Parathyroid adenoma (tissue), 2 donors: ENCODE measurements around the gene SLC10A7.
A peak's percentile ranks its signal among the peaks of the same experiment; 100 is the strongest.

ENCODE experiments used
- H2AFZ ChIP-seq: fragments of 300-600 bp; sonication (generic); one replicate; pipeline ENCODE4 v1.7.0; 2017; ENCODE audit warnings: antibody characterized with exemption, mild to moderate bottlenecking
- H3K27ac ChIP-seq: fragments of 300-600 bp; sonication (generic); one replicate; pipeline ENCODE4 v1.7.0; 2017
- H3K27me3 ChIP-seq: fragments of 300-600 bp; sonication (generic); one replicate; pipeline ENCODE4 v1.7.0; 2017; ENCODE audit warnings: low read length; ENCODE audit not compliant: control insufficient read depth, insufficient read depth
- H3K36me3 ChIP-seq: fragments of 300-600 bp; sonication (generic); one replicate; pipeline ENCODE4 v1.7.0; 2017; ENCODE audit warnings: low read length; ENCODE audit not compliant: control insufficient read depth, insufficient read depth
- H3K4me1 ChIP-seq: fragments of 300-600 bp; sonication (generic); one replicate; pipeline ENCODE4 v1.7.0; 2017; ENCODE audit warnings: control low read depth
- H3K4me2 ChIP-seq: fragments of 300-600 bp; sonication (generic); one replicate; pipeline ENCODE4 v1.7.0; 2017; ENCODE audit warnings: low read length
- H3K4me3 ChIP-seq: fragments of 300-600 bp; sonication (generic); one replicate; pipeline ENCODE4 v1.7.0; 2017; ENCODE audit warnings: low read depth, low read length
- H3K79me2 ChIP-seq: fragments of 300-600 bp; sonication (generic); one replicate; pipeline ENCODE4 v1.7.0; 2017; ENCODE audit warnings: control low read depth
- H3K9ac ChIP-seq: fragments of 300-600 bp; sonication (generic); one replicate; pipeline ENCODE4 v1.7.0; 2017; ENCODE audit warnings: mild to moderate bottlenecking
- H3K9me3 ChIP-seq: fragments of 300-600 bp; sonication (generic); one replicate; pipeline ENCODE4 v1.7.0; 2017; ENCODE audit warnings: low read length; ENCODE audit not compliant: control insufficient read depth
- TF ChIP-seq, protein P1 (sequence below): fragments of 300-600 bp; sonication (generic); IDR thresholded peaks from one replicate; pipeline ENCODE4 v1.7.0; 2017; ENCODE audit warnings: antibody characterized with exemption, mild to moderate bottlenecking
- donor health status: primary hyperparathyroidism.

The SLC10A7 gene

DNA sequence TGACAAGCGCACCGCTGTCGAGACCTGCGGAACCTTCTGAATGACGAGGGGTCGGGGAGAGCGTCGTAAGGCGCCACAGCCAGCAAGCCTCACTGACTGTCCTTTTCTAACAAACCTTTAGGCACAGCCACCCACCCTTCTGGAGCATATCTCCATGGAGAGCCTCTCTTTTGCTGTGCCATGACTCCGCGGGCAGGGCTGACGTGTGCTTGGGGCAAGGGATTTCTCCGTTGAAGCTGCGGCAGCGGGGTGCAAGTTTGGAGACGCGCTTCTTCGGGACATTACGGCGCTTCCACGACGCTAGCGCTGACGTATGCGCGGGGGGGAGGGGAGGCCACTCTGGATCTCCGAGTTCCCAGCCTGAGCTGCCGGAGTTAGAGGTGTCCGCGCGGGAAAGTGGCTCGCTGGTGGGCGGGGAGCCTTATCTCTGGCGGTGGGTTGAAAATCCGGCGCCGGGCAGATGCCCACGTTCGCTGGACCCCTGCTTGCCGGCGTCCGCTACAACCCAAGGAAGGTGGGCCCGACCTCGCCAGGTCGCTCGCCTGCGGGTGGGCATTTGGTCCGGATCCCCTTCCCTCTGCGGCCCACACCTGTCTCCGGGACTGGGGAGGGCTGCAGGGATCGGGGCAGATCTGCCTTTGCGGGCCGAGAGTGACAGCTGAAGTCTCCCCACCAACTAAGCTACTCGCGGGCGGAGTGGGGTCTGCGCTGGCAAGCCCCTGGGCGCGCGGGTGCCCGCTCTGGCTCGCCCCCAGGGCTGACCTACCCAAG, 543 bp upstream of the SLC10A7 start:
- peak overlapping the region; percentile 96 for H3K4me3 ChIP-seq
- no peaks in the 10 kb centered on the region for H3K4me1 ChIP-seq
- H3K27me3 ChIP-seq = no peaks in the 10 kb centered on the region
- no peaks in the 10 kb centered on the region for H3K9me3 ChIP-seq
- no peaks in the 10 kb centered on the region for H3K36me3 ChIP-seq
- TF ChIP-seq, protein P1, sequence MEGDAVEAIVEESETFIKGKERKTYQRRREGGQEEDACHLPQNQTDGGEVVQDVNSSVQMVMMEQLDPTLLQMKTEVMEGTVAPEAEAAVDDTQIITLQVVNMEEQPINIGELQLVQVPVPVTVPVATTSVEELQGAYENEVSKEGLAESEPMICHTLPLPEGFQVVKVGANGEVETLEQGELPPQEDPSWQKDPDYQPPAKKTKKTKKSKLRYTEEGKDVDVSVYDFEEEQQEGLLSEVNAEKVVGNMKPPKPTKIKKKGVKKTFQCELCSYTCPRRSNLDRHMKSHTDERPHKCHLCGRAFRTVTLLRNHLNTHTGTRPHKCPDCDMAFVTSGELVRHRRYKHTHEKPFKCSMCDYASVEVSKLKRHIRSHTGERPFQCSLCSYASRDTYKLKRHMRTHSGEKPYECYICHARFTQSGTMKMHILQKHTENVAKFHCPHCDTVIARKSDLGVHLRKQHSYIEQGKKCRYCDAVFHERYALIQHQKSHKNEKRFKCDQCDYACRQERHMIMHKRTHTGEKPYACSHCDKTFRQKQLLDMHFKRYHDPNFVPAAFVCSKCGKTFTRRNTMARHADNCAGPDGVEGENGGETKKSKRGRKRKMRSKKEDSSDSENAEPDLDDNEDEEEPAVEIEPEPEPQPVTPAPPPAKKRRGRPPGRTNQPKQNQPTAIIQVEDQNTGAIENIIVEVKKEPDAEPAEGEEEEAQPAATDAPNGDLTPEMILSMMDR = no peak
- peak overlapping the region; percentile 80 for H3K4me2 ChIP-seq
- H3K27ac ChIP-seq = peak overlapping the region; percentile 69
- H3K79me2 ChIP-seq = no peaks in the 10 kb centered on the region
- H3K9ac ChIP-seq = peak overlapping the region; percentile 76
- H2AFZ ChIP-seq = peak overlapping the region; percentile 97

- no peaks in the 10 kb centered on the region for H3K79me2 ChIP-seq
- H2AFZ ChIP-seq = peak overlapping the region; percentile 97
- no peaks in the 10 kb centered on the region for H3K4me1 ChIP-seq
- H3K27me3 ChIP-seq = no peaks in the 10 kb centered on the region
- no peak overlapping the region for H3K9ac ChIP-seq
- peak overlapping the region; percentile 80 for H3K4me2 ChIP-seq
- H3K36me3 ChIP-seq = no peaks in the 10 kb centered on the region
- H3K9me3 ChIP-seq = no peaks in the 10 kb centered on the region
- TF ChIP-seq, protein P1 = no peak
- H3K27ac ChIP-seq = peak overlapping the region; percentile 69
- peak overlapping the region; percentile 96 for H3K4me3 ChIP-seq
Measured at GRCh38 chr4:146520896-146521540, 722 bp downstream of the SLC10A7 start.

DNA sequence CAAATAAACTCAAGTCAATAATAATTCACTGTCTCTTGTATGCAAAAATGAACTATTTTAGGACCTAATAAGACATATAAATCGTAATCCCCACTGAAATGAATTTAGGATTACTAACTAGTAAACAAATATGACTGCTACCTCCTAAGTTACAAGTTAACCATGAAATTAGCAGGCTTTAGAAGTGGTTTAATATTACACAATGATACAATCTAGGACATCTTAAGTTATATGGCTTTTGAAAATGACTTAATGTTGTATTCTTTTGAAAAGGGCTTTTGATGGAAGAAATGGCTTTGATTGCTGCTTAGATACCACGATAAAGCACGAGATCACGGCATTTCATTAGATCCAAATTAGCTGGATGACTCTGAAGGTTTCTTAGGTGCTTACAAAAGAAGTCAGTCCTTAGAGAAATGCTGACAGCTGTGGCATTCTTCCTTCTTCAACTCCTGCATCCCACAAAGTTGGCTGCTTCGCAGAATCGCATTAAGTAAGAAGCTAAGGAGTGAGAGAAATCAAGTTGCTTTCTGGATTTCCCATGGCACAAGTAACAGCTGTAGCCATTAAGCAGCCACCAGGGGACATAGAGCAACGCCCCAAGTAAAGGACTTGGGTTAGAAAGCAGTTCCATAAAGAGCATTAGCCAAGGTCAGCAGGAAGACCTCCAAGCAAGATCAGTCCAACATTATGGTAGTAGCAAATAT, 6.9 kb downstream of the SLC10A7 start:
- TF ChIP-seq, protein P1 = no peak
- H2AFZ ChIP-seq = no peak overlapping the region
- no peaks in the 10 kb centered on the region for H3K27me3 ChIP-seq
- no peaks in the 10 kb centered on the region for H3K4me1 ChIP-seq
- H3K4me2 ChIP-seq = no peak overlapping the region
- H3K36me3 ChIP-seq = no peaks in the 10 kb centered on the region
- no peak overlapping the region for H3K27ac ChIP-seq
- H3K9me3 ChIP-seq = no peaks in the 10 kb centered on the region
- no peak overlapping the region for H3K4me3 ChIP-seq
- no peaks in the 10 kb centered on the region for H3K79me2 ChIP-seq
- H3K9ac ChIP-seq = no peak overlapping the region

- Histone ChIP-seq H2AFZ (no peak overlapping the region), H3K9ac (no peak overlapping the region), H3K36me3 (no peaks in the 10 kb centered on the region), H3K4me1 (no peaks in the 10 kb centered on the region), H3K27me3 (no peaks in the 10 kb centered on the region), H3K79me2 (no peaks in the 10 kb centered on the region), H3K27ac (no peak overlapping the region), H3K4me2 (no peak overlapping the region), H3K4me3 (no peak overlapping the region), H3K9me3 (no peaks in the 10 kb centered on the region)
- TF ChIP-seq, protein P1 = no peak
Measured at GRCh38 chr4:146513548-146513947, 8.2 kb downstream of the SLC10A7 start.
